NCI-H2196 (cell line): ENCODE results near the gene TRMT112.
"Not testable (repeated sequence)": the region's sequence is repeated elsewhere in the genome, so short reads cannot be mapped to it uniquely, and the experiment has no call there.

Experiments used
- DNase-seq: peaks from one replicate; lab custom pipeline; 2025; ENCODE audit not compliant: unreplicated experiment; lab: John Stamatoyannopoulos, UW

Gene TRMT112

DNA sequence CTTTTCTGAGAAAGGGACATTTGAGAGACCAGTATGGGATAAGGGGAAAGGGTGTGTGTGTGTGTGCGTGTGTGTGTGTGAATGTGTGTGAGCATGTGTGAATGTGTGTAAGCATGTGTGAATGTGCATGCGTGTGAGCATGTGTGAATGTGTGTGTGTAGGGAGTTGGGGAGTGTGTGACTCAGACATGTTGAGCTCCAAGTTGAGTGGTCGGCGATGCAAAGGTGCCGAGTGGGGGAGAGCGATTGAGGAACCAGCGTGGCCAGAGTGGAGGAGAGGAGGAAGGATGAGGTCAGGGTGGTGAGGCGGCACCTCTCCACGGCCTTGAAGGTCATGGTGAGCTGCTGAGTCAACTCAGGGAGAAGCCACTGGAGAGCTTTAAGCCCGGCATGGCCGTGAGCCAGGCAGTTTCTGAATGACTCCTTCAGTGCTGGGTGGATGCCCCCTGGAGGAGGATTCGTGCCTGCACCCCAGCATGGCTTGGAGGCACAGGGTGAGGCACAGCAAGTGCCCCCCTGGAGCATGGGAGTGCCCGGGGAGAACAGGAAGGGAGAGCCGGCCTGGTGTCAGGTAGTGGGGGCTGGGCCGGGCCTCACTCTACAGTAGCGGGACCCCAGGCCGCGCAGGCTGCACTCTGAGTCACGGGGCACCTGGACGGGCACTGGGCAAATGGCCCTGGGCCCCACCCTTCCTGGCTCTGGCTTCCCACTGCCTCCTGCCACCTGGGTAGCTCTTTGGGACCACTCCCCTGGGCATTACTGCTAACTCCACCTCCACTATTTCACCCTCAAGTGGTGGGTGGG is 14.4 kb upstream of the TRMT112 start:
- peak; percentile 88 for DNase-seq

DNA sequence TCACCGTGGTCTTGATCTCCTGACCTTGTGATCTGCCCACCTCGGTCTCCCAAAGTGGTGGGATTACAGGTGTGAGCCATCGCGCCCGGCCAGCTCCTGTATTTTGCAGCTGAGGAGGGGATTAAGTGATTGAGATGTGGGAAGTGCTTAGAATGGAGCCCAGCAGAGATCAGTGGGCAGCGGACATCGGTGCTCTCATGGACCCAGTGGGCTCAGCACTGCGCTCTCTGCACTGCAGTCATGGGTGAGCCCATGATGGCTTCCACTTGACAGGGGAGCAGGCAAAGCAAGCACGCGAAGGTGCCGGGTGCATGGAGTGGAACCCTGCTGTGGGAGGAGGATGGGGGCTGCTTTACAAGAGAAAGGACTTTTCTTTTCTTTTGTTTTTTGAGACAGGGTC is 13.5 kb upstream of the TRMT112 start:
- DNase-seq = no peak

DNA sequence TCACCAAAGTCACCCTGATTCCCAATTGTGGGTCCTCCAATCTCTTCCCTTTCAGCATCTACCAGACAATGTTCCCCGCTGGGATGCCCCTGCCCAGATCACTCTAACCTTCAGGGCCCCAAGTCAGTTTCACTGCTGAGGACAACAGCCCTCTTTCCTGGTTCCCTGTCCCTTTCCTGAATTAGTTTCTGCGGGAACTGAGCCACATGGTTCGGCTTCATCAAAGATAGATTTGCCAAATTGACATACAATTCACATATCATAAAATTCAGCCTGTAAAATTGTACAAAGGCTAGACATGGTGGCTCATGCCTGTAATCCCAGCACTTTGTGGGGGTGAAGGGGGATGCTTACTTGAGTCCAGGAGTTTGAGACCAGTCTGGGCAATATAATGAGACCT is 10.6 kb upstream of the TRMT112 start:
- DNase-seq = no peak

DNA sequence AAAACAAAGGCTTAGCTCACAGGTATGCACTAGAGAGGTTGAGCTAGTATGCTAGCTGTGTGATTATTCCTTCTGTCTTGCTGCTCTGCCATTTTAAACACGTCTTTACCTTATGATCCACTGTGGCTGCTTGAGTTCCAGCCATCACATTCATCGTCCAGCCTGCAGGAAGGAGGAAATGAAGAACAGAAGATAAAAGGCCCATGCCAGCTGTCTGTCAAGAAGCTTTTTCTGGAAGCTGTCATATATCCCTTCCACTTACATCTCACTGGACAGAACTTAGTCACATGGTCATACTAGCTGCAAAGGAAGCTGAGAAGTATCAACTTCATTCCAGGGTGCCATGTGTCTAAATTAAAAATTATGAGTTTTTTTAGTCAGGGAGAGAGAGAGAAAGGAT is 10.0 kb upstream of the TRMT112 start:
- no peak for DNase-seq

DNA sequence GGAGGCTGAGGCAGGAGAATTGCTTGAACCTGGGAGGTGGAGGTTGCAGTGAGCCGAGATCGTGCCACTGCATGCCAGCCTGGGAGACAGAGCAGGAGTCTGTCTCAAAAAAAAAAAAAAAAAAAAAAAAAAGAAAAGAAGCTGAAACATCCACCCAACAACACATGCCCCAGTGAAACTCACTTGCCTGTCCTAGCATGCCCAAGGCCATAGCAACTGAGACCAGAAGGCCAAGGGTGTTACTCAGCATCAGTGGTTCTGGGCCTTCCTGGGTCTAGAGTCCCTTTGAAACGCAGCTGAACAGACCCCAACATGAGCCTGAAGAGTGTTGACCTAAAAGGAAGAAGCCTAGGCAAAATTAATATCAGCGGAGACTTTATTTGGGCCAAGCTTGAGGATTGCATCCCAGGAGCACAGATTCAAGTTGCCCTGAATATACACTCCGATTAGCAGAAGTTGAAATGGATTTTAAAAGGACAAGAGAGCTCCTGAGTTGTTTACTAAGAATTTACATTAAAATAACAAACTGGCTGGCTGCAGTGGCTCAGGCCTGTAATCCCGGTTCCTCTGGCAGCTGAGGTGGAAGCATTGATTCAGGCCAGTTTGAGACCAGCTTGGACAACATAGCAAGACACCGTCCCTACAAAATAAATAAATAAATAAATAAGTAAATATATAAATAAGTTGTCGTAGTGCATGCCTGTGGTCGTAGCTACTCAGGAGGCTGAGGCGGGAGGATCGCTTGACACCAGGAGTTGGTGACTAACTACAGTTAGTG is 7.5 kb upstream of the TRMT112 start:
- no peak for DNase-seq

DNA sequence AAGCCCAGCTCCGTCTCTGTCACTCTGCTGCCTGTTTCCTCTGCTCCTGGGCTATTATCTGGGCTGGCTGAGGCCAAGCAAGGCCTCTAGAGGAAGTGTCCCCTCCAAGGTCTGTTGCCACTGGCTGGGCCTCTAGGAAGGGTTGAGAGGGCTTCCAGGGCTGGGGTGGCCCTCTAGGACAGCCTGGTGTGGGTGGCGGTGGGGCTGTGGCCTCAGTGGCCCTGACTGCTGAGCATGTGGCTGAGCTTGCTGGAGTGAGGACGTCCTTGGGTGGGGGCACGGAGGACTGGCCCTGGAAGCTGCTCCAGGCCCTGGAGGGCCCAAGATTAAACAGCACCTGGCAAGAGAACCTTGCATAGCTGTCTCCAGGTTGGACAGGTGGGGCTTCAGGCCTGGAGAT is 6.6 kb upstream of the TRMT112 start:
- DNase-seq = not testable (repeated sequence)

DNA sequence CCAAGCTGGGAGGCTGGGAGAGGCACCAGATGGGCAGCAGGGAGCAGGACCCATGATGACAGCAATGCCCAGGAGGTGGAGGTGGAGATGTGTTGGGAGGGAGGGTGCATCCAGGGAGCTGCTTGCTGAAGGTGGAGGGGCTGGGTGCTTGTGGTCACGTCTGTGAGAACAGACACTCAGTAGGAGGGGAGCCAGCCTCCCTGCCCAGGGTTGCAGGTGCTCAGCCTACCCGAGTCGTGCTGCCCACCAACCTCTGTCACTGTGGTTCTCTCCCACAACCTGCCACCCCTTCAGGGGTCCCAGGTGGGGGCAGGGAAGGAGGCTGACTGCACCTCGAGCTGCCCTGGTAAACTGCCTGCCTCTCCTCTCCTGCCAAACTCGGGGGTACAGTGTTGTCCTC is 6.0 kb upstream of the TRMT112 start:
- DNase-seq = no peak

DNA sequence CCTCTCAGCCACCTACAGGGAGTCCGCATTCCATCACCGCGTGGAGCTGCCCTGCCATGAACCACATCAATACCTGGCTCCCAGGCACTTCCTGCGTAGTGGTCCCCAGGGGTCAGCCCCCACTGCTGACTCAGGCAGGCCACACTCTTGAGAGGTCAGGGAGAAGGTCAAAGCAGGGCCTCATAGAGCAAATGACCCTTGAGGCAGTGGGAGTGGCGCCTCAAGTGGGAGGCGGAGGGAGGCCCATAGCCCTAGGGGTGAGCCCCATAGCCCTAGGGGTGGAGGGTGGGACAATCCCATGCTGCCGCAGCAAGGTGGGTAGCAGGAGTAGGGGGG is 5.5 kb upstream of the TRMT112 start:
- DNase-seq = no peak

DNA sequence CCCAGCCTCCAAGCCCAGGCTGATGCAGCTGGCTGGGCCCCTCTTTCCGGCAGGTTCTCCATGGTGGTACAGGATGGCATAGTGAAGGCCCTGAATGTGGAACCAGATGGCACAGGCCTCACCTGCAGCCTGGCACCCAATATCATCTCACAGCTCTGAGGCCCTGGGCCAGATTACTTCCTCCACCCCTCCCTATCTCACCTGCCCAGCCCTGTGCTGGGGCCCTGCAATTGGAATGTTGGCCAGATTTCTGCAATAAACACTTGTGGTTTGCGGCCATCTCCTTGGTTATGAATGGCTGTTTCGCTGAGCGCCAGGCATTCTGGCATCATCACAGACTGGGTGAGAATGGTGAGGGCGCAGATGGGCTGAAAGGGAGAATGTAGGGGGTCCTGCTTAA is 4.2 kb upstream of the TRMT112 start:
- DNase-seq = peak; percentile 79

DNA sequence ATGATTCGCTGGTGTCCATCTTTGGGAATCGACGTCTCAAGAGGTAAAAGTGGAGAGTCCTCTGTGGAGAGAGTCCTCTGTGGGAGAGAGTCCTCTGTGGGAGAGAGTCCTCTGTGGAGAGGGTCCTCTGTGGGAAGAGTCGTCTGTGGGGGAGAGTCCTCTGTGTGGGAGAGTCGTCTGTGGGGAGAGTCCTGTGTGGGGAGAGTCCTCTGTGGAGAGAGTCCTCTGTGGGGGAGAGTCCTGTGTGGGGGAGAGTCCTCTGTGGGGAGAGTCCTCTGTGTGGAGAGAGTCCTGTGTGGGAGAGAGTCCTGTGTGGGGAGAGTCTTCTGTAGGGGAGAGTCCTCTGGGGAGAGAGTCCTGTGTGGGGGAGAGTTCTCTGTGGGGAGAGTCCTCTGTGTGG is 3.7 kb upstream of the TRMT112 start:
- no peak for DNase-seq

DNA sequence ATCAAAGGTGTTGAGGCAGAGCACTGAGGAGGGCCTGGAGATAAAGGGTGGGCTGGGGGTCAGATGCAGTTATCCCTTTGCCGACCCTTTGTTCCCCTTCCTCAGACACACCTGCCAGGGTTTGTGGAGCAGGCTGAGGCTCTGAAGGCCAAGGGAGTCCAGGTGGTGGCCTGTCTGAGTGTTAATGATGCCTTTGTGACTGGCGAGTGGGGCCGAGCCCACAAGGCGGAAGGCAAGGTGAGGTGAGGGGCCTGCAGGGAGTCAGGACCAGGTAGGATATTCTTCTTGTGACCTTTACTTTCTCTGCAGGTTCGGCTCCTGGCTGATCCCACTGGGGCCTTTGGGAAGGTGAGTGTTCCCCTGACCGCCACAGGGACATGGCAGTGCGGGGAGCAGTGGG is 3.2 kb upstream of the TRMT112 start:
- no peak for DNase-seq

DNA sequence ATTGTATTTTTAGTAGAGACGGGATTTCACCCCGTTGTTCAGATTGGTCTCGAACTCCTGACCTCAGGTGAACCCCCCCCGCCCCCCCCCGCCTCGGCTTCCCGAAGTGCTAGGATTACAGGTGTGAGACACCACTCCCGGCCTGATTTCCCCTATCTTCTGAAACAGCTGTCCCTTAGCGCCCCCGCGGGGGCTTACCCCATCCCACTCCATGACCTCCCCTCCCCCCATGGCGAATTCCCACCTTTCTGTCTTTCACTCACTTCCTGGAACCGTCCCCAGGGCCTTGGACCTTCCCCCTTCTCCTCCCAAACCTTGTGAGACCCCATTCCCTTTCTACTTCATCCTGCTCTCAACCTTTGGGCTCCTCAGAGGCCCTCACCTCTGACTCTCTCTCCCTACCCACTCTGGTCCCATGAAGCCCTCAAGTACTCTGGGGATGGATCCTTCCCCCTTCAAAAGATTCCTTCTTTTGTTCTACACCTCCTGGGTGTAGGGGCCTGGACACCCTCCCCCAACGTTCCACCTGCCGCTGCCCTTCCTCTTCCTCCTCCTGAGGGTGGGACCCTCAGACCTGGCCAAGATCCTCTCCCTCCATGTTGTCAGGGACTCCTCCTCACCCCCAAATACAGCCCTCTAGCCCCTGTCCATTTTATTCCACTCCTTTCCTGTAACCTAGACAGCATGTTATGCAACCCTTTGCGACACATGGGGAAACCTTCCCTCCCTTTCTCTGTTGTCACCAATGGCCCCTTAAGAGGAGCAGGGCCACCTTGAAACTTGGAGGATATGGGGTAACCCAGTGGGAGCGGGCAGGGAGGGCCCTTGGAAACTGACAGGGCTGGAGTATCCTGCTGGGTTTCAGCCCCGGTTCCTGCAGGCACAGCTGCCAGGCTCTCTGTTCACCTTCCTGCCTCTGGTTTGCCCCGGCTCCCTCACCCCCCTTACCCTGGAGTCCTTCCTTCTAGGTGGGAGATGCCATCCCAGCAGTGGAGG is 1.7 kb upstream of the TRMT112 start:
- no peak for DNase-seq

DNA sequence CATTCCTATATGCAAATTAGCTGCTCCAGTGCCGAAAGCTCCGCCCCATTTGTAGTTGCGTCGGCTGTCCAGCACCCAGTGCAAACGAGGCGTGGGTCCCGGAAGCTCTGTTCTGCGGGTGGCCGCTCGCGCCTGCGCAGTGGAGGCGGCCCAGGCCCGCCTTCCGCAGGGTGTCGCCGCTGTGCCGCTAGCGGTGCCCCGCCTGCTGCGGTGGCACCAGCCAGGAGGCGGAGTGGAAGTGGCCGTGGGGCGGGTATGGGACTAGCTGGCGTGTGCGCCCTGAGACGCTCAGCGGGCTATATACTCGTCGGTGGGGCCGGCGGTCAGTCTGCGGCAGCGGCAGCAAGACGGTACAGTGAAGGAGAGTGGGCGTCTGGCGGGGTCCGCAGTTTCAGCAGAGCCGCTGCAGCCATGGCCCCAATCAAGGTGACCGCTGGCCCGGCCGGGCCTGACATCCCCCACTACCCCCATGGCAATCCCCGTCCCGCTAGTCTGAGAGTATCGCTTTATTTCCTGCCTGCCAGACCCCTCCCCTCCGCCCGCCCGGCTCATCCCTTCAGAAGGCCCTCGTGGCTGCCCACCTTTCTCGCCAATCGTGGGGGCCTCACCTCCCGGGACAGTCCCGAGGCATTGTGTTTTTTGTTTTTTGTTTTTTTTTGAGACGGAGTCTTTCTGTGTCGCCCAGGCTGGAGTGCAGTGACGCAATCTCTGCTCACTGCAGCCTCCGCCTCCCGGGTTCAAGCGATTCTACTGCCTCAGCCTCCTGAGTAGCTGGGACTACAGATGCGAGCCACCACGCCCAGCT is 804 bp upstream of the TRMT112 start, which contains the start of gene PRDX5:
Gene PRDX5, plus strand, starts transcription at position 161 of the 805 bp plus-strand sequence. Its CDS starts 95 bp downstream, at position 256.
- peak; percentile 94 for DNase-seq

DNA sequence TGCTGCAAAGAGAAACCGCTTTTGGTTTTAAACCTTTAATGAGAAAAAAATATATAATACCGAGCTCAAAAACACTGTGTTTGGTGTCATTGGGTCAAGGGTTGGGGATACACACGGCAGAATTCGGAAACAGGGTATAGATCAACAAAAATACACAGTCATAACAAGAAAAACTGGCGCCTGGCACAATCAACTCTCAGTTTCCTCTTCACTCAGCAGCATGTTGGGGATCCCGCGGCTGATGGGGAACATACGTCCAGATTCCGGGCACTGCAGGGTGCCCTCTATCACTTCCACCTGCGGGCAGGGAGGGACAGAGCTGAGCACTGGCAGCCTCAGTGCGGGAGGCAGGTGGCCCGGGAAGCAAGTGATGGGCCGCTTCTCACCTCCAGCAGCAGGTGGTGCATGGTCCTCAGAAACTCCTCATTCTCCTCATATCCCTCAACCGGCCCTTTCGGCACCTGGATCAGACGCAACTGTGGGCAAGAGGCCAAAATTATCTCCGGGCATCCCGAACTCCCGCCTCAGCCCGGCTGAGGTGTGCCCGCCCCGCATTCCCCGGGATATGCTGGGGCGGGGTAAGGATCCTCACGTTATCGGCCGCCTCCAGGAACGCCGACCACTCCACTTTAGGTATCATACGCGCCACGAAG is 561 bp downstream of the TRMT112 start:
- DNase-seq = peak; percentile 74

DNA sequence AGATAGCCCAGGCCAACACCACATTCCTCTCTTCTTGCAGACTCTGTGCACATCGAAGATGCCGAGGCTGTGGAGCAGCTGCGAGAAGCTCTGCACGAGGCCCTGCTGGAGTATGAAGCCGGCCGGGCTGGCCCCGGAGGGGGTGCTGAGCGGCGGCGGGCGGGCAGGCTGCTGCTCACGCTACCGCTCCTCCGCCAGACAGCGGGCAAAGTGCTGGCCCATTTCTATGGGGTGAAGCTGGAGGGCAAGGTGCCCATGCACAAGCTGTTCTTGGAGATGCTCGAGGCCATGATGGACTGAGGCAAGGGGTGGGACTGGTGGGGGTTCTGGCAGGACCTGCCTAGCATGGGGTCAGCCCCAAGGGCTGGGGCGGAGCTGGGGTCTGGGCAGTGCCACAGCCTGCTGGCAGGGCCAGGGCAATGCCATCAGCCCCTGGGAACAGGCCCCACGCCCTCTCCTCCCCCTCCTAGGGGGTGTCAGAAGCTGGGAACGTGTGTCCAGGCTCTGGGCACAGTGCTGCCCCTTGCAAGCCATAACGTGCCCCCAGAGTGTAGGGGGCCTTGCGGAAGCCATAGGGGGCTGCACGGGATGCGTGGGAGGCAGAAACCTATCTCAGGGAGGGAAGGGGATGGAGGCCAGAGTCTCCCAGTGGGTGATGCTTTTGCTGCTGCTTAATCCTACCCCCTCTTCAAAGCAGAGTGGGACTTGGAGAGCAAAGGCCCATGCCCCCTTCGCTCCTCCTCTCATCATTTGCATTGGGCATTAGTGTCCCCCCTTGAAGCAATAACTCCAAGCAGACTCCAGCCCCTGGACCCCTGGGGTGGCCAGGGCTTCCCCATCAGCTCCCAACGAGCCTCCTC is 1.5 kb downstream of the TRMT112 start:
- DNase-seq = not testable (repeated sequence)

DNA sequence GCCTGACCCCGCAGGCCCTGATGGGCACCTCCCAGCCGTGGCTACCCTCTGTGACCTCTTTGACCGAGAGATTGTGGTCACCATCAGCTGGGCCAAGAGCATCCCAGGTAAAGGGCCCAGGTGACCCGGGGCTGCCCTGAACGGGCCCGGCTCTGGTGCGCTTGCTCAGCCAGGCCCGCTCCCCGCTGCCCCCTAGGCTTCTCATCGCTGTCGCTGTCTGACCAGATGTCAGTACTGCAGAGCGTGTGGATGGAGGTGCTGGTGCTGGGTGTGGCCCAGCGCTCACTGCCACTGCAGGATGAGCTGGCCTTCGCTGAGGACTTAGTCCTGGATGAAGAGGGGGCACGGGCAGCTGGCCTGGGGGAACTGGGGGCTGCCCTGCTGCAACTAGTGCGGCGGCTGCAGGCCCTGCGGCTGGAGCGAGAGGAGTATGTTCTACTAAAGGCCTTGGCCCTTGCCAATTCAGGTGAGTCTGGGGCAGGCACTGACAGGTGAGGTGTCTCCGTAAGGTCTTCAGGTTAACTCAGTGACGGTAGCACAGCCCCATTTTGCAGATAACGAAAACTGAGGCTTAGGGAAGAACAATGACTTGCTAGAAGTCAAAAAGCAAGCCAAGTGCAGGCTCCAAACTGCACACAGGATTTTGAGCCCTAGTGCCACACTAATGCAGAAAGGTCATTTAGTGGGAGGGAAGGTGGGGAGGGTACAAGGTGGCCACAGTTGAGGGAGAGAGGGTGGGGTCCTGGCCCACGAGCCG is 2.4 kb downstream of the TRMT112 start:
- DNase-seq = no peak

DNA sequence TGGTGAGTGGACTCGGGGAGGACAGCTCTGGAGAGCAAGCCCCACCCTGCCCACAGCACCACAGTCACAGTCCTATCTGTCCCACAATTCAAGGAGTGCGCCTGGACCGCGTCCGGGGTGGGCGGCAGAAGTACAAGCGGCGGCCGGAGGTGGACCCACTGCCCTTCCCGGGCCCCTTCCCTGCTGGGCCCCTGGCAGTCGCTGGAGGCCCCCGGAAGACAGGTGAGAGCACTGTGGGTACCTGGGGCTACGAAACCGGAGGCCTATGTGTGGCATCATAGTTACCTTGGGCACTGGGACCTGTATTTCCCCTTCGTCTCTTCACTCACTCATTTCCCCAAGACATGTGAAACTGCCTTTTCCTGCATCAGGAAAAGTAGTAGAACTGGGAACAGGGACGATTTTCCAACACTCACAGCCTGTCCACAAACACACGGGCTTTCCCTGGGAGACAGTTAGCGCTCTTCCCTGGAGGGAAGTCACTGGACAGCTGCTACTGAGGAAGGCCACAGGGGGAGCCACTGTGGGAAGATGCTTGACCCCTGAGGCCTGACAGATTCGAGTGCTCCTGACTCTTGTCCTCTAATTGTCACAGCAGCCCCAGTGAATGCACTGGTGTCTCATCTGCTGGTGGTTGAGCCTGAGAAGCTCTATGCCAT is 3.1 kb downstream of the TRMT112 start:
- no peak for DNase-seq
